Esophagus muscularis mucosa (tissue), 3 donors: ENCODE measurements around the gene HRH2.

ENCODE experiments used
- CTCF ChIP-seq, 3 experiments: fragments of 200-600 bp in 2 of 3; fragments of 450-650 bp in 1 of 3; sonication (generic) in 2 of 3; IDR thresholded peaks; one replicate each; pipeline ENCODE4 v1.5.1; 2017 to 2019; ENCODE audit warnings: antibody characterized with exemption in 3 of 3, mild to moderate bottlenecking in 2 of 3, moderate library complexity in 1 of 3
- POLR2A ChIP-seq: fragments of 450-650 bp; IDR thresholded peaks from one replicate; pipeline ENCODE4 v1.6.1; 2017; ENCODE audit warnings: antibody characterized with exemption, moderate library complexity, mild to moderate bottlenecking, low read depth
- POLR2AphosphoS5 ChIP-seq, 2 donors: sonication (generic); formaldehyde crosslinking; IDR thresholded peaks; one replicate each; pipeline ENCODE4 v1.6.1; 2017; ENCODE audit warnings: antibody characterized with exemption in 2 of 2

- no peak for TF ChIP-seq POLR2AphosphoS5 (IDR thresholded peaks at IDR 0.05)
- TF ChIP-seq POLR2A = no peak
- TF ChIP-seq CTCF (IDR thresholded peaks at IDR 0.05) = no peak
Observed at GRCh38 chr5:175672976-175673648, 15.2 kb downstream of the HRH2 start.
